ENCODE data around the gene PHPT1. TPM values are rescaled to one million over a fixed set of nuclear protein-coding genes. Genes with fewer than 3 reads are reported as not detected.

Gene PHPT1
- total and polyA plus RNA-seq, 2 of the 13 experiments (the other 11 are each of a cell fraction or from before 2014, with no cell fraction given) = 189 to 192 TPM

GRCh38 chr9:136882109-136882946 lies 33.1 kb downstream of the PHPT1 start (continued):
- TF ChIP-seq BRF2 (CRISPR knock-in tag; IDR thresholded peaks at IDR 0.05) (no peak), ZFP62 (CRISPR knock-in tag; IDR thresholded peaks at IDR 0.05) (no peak), NCOA5 (CRISPR knock-in tag; IDR thresholded peaks at IDR 0.05) (no peak), ARID2 (CRISPR knock-in tag; IDR thresholded peaks at IDR 0.05; ENCODE audit: borderline replicate concordance) (no peak), AKAP8 (CRISPR knock-in tag; IDR thresholded peaks at IDR 0.05) (peak; percentile 74), MLLT10 (CRISPR knock-in tag; IDR thresholded peaks at IDR 0.05) (no peak), E2F2 (CRISPR knock-in tag; IDR thresholded peaks at IDR 0.05; ENCODE audit: borderline replicate concordance) (no peak), ZNF616 (CRISPR knock-in tag; IDR thresholded peaks at IDR 0.05; ENCODE audit: low read depth) (no peak), SOX13 (IDR thresholded peaks at IDR 0.05) (no peak), SOX13 (CRISPR knock-in tag; conservative IDR thresholded peaks at IDR 0.05 in 1 of 2, IDR thresholded peaks at IDR 0.05 in 1 of 2) (peak in 1 of 2 experiments; percentile 61; a peak in 1 of 4 replicates), ZNF260 (CRISPR knock-in tag; IDR thresholded peaks at IDR 0.05; ENCODE audit: borderline replicate concordance, low read depth) (no peak), HNF4G (IDR thresholded peaks at IDR 0.05; ENCODE audit: borderline replicate concordance, low read depth, low read length) (no peak), HNF4G (CRISPR knock-in tag; IDR thresholded peaks at IDR 0.05; ENCODE audit: borderline replicate concordance, low read depth) (no peak), KLF13 (CRISPR knock-in tag; IDR thresholded peaks at IDR 0.05) (no peak), ZNF251 (CRISPR knock-in tag; IDR thresholded peaks at IDR 0.05) (no peak), EEA1 (CRISPR knock-in tag; IDR thresholded peaks at IDR 0.05; ENCODE audit: borderline replicate concordance) (no peak), CAMTA2 (CRISPR knock-in tag; IDR thresholded peaks at IDR 0.05; ENCODE audit: borderline replicate concordance) (no peak; the same call in 1 of the 2 replicates), ZNF20 (CRISPR knock-in tag; IDR thresholded peaks at IDR 0.05) (no peak), ZSCAN12 (CRISPR knock-in tag; IDR thresholded peaks at IDR 0.05) (no peak)
- TF ChIP-seq, protein P1, sequence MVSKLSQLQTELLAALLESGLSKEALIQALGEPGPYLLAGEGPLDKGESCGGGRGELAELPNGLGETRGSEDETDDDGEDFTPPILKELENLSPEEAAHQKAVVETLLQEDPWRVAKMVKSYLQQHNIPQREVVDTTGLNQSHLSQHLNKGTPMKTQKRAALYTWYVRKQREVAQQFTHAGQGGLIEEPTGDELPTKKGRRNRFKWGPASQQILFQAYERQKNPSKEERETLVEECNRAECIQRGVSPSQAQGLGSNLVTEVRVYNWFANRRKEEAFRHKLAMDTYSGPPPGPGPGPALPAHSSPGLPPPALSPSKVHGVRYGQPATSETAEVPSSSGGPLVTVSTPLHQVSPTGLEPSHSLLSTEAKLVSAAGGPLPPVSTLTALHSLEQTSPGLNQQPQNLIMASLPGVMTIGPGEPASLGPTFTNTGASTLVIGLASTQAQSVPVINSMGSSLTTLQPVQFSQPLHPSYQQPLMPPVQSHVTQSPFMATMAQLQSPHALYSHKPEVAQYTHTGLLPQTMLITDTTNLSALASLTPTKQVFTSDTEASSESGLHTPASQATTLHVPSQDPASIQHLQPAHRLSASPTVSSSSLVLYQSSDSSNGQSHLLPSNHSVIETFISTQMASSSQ (IDR thresholded peaks at IDR 0.05; ENCODE audit: low read depth) = peak; percentile 42; the same call in 1 of the 2 replicates
- TF ChIP-seq, protein P1 (CRISPR knock-in tag; IDR thresholded peaks at IDR 0.05; ENCODE audit: borderline replicate concordance) = peak; percentile 55; the same call in 1 of the 2 replicates

All from HepG2 (cell line).